Mucosa of descending colon (tissue), 3 donors: Measurements from ENCODE around the gene SYNJ2. TPM values are rescaled to one million over a fixed set of nuclear protein-coding genes. Genes with fewer than 3 reads are reported as not detected.

Experiments
- ATAC-seq: fragments of 200-7000 bp; cut with Tn5 transposase; one replicate; pipeline ENCODE4 v1.9.1; 2020; ENCODE audit warnings: mild to moderate bottlenecking, moderate library complexity
- DNase-seq, 3 donors: peaks; one replicate each; pipeline ENCODE4 v3.0.0-alpha.2; 2020
- H3K36me3 ChIP-seq: fragments of 200-600 bp; one replicate; pipeline ENCODE4 v1.8.0; 2021; ENCODE audit warnings: low read depth, mild to moderate bottlenecking
- H3K4me1 ChIP-seq: fragments of 200-600 bp; one replicate; pipeline ENCODE4 v1.8.0; 2021; ENCODE audit warnings: low read depth, mild to moderate bottlenecking
- H3K4me3 ChIP-seq: fragments of 200-600 bp; one replicate; pipeline ENCODE4 v1.8.0; 2021; ENCODE audit warnings: mild to moderate bottlenecking
- H3K9me3 ChIP-seq: fragments of 200-600 bp; one replicate; pipeline ENCODE4 v1.8.0; 2021; ENCODE audit warnings: mild to moderate bottlenecking
- intact Hi-C, 2 donors: fragments of 100-400 bp; cut with DNase I in 1 of 2; cut with micrococcal nuclease in 1 of 2; formaldehyde crosslinking; loops; one replicate each; pipeline versions ENCODE4 v1.11.0 to v1.11.1; 2022; cut with DNase I, micrococcal nuclease
- total RNA-seq, 3 donors: library from RNA; stranded (reverse); fragmentation: NEBNext Ultra II Directional in 2 of 3; extraction: Animal tissue kit (Norgen Biotek cat#: 25700) in 2 of 3; gene quantifications; one replicate each; pipeline versions ENCODE4 v1.2.1 to v1.2.4, GENCODE V29; 2021 to 2023
- TF ChIP-seq, protein P1 (sequence below): fragments of 200-600 bp; IDR thresholded peaks from one replicate; pipeline ENCODE4 v1.8.0; 2022; ENCODE audit warnings: antibody characterized with exemption, mild to moderate bottlenecking
- donor health status: DM: no; HTN: no; CAD: no; lungs with moderate emphysema.
- donor health status: DM: no; HTN: no; CAD: no.
- donor health status: DM: no; HTN: yes; CAD: no.

Gene SYNJ2
- total RNA-seq, 3 donors from 2014 or later, result 28.3 to 45.9 (median 39.6) TPM

DNA sequence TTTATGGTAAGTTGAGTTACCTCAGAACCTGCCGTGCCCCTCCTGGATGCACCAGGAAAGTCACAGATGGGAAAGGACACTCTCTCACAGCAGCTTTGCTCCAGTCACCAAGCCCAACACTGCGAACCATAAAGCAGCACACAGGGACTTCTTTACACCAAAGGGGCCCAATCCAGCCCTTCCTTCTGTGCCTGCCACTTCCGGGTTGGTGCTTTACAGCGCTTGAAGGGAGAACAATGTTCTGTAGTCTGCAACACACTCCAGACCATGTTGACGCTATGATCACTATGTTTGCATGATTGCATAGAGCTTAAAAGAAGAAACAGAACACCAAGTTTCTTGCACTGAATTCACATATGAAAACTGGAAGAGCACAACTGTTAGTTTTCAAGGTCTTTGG lies 129.3 kb downstream of the SYNJ2 start:
- DNase-seq (no peak), ATAC-seq (no peak)
- no peaks in the 10 kb centered on the region for H3K36me3 ChIP-seq
- TF ChIP-seq, protein P1, sequence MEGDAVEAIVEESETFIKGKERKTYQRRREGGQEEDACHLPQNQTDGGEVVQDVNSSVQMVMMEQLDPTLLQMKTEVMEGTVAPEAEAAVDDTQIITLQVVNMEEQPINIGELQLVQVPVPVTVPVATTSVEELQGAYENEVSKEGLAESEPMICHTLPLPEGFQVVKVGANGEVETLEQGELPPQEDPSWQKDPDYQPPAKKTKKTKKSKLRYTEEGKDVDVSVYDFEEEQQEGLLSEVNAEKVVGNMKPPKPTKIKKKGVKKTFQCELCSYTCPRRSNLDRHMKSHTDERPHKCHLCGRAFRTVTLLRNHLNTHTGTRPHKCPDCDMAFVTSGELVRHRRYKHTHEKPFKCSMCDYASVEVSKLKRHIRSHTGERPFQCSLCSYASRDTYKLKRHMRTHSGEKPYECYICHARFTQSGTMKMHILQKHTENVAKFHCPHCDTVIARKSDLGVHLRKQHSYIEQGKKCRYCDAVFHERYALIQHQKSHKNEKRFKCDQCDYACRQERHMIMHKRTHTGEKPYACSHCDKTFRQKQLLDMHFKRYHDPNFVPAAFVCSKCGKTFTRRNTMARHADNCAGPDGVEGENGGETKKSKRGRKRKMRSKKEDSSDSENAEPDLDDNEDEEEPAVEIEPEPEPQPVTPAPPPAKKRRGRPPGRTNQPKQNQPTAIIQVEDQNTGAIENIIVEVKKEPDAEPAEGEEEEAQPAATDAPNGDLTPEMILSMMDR, result no peak
- no peaks in the 10 kb centered on the region for H3K9me3 ChIP-seq
- intact Hi-C loops, result no loop called here
- H3K4me3 ChIP-seq, result no peak overlapping the region
- no peaks in the 10 kb centered on the region for H3K4me1 ChIP-seq

- no peaks in the 10 kb centered on the region for H3K4me1 ChIP-seq
- DNase-seq, result no peak
- H3K36me3 ChIP-seq, result no peaks in the 10 kb centered on the region
- intact Hi-C loops, result no loop called here
- H3K4me3 ChIP-seq, result no peak overlapping the region
- H3K9me3 ChIP-seq, result no peaks in the 10 kb centered on the region
- no peak for ATAC-seq
- TF ChIP-seq, protein P1, result no peak
Observed at GRCh38 chr6:158111987-158112386, 130.3 kb downstream of the SYNJ2 start.

GRCh38 chr6:158113802-158114201 lies 132.1 kb downstream of the SYNJ2 start:
- DNase-seq, result no peak
- no peaks in the 10 kb centered on the region for H3K36me3 ChIP-seq
- no peaks in the 10 kb centered on the region for H3K4me1 ChIP-seq
- intact Hi-C loops, result no loop called here
- H3K4me3 ChIP-seq, result no peak overlapping the region
- TF ChIP-seq, protein P1, result no peak
- no peaks in the 10 kb centered on the region for H3K9me3 ChIP-seq
- no peak for ATAC-seq

- intact Hi-C loops, result no loop called here
- ATAC-seq, result no peak
- no peak overlapping the region for H3K4me3 ChIP-seq
- no peaks in the 10 kb centered on the region for H3K36me3 ChIP-seq
- H3K9me3 ChIP-seq, result no peaks in the 10 kb centered on the region
- DNase-seq, result no peak
- no peaks in the 10 kb centered on the region for H3K4me1 ChIP-seq
- TF ChIP-seq, protein P1, result no peak
Observed at GRCh38 chr6:158115102-158115501, 133.4 kb downstream of the SYNJ2 start.

DNA sequence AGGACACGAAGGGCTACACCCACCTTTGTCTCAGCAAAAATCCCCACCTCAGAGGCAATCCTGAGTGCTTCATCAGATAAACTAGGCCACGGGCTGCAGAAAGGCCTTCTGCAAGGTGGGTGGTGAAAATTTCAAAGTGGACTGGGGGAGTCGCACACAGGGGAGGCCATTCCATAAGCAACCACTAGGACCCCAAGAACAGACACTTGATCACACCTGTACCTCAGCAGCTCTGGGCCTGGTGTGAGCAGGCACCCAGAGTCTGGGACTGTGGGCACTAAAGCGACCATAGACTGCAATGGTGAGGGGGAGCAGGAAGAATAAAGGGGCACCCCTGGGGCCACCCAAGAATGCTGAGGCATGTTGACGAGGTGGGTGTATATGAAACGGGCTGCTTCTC lies 133.8 kb downstream of the SYNJ2 start:
- TF ChIP-seq, protein P1, result no peak
- DNase-seq, result no peak
- ATAC-seq, result no peak
- intact Hi-C loops, result no loop called here
- Histone ChIP-seq H3K9me3 (no peaks in the 10 kb centered on the region), H3K36me3 (no peaks in the 10 kb centered on the region), H3K4me1 (no peaks in the 10 kb centered on the region), H3K4me3 (no peak overlapping the region)

GRCh38 chr6:158118886-158119285 lies 137.2 kb downstream of the SYNJ2 start:
- no peak overlapping the region for H3K4me3 ChIP-seq
- no peaks in the 10 kb centered on the region for H3K36me3 ChIP-seq
- ATAC-seq, result no peak
- no peak for DNase-seq
- H3K9me3 ChIP-seq, result no peaks in the 10 kb centered on the region
- TF ChIP-seq, protein P1, result no peak
- intact Hi-C loops, result no loop called here
- H3K4me1 ChIP-seq, result peaks cover 4% of the 10 kb centered on the region
